WTC11 (cell line): ENCODE measurements around the gene ZBTB8B.

Experiments used
- TEAD4 ChIP-seq: sonication (generic); formaldehyde crosslinking; IDR thresholded peaks from 2 replicates; pipeline ENCODE4 v1.8.0; 2022; ENCODE audit warnings: mild to moderate bottlenecking, missing genetic modification reagents
- TF ChIP-seq, protein P1 (sequence below): fragments of 200-600 bp; IDR thresholded peaks from 2 replicates; pipeline ENCODE4 v1.8.0; 2022; ENCODE audit warnings: antibody characterized with exemption

DNA sequence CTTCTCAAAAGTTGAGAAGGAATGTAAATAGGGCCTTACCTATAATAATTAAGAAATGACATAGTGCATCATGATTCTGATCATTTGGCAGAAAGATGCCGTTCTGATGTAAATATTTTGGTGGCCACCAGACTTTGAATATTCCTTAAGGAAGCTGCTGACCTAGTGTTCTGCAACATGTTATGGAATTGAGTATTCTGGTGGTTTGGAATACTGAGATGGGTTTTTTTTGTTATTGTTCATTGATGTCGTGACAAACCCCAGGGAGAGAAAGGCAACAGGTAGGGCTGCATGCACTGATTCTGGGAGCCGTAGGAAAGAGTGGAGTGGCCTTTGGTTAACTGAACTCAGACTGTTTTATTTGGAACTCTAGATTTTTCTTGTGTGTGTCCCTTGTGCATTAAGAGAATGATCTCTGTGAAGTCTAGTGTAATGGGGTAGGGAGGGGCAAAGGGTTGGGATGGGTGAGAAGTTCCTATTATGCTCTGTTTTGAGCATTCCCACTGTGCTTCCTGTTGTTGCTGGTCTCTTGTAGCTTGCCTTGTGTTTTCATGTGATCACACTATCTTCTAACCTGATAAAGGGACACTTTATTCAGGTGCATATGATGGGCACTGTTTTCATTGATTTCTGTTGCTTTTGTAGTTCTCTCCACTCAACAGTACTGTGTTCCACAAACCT lies 25.0 kb downstream of the ZBTB8B start:
- TF ChIP-seq, protein P1, sequence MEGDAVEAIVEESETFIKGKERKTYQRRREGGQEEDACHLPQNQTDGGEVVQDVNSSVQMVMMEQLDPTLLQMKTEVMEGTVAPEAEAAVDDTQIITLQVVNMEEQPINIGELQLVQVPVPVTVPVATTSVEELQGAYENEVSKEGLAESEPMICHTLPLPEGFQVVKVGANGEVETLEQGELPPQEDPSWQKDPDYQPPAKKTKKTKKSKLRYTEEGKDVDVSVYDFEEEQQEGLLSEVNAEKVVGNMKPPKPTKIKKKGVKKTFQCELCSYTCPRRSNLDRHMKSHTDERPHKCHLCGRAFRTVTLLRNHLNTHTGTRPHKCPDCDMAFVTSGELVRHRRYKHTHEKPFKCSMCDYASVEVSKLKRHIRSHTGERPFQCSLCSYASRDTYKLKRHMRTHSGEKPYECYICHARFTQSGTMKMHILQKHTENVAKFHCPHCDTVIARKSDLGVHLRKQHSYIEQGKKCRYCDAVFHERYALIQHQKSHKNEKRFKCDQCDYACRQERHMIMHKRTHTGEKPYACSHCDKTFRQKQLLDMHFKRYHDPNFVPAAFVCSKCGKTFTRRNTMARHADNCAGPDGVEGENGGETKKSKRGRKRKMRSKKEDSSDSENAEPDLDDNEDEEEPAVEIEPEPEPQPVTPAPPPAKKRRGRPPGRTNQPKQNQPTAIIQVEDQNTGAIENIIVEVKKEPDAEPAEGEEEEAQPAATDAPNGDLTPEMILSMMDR = no peak
- no peak for TF ChIP-seq TEAD4
